ENCODE measurements around the gene KBTBD4.

The KBTBD4 gene

GRCh38 chr11:47578524-47579494 lies at the start of gene KBTBD4, which contains the start of gene NDUFS3:
TSS of gene KBTBD4 (minus strand) at chr11:47578970. CDS start at chr11:47578951, 19 bp downstream.
TSS of gene NDUFS3 (plus strand) at chr11:47579074. CDS start at chr11:47579092, 18 bp downstream.
- in situ Hi-C loops (cut with HindIII; ENCODE audit: low sequenced_read_pairs) = loop anchor here (5.0 to 10.0 kb wide), 2 partner anchors 37 to 46 kb away; no protein-coding TSS in a partner anchor

- in situ Hi-C loops (cut with HindIII; ENCODE audit: low sequenced_read_pairs) = loop anchor here (10.0 kb wide), 1 partner anchor 53 kb away; the partner anchor contains the start of genes KBTBD4 and NDUFS3
Measured at GRCh38 chr11:47628026-47628425, 49.3 kb upstream of the KBTBD4 start.

- in situ Hi-C loops (cut with HindIII; ENCODE audit: low sequenced_read_pairs) = loop anchor here (10.0 kb wide), 1 partner anchor 51 kb away; the partner anchor contains the start of genes KBTBD4 and NDUFS3
Measured at GRCh38 chr11:47626234-47626633, 47.5 kb upstream of the KBTBD4 start.

- in situ Hi-C loops (cut with HindIII; ENCODE audit: low sequenced_read_pairs) = loop anchor here (10.0 kb wide), 1 partner anchor 46 kb away; the partner anchor contains the start of genes KBTBD4 and NDUFS3
Measured at GRCh38 chr11:47620836-47621378, 42.1 kb upstream of the KBTBD4 start.

- in situ Hi-C loops (cut with HindIII; ENCODE audit: low sequenced_read_pairs) = no loop called here
Measured at GRCh38 chr11:47617417-47617809, 38.6 kb upstream of the KBTBD4 start.

GRCh38 chr11:47616726-47617416 lies 38.1 kb upstream of the KBTBD4 start:
- in situ Hi-C loops (cut with HindIII; ENCODE audit: low sequenced_read_pairs) = no loop called here

- in situ Hi-C loops (cut with HindIII; ENCODE audit: low sequenced_read_pairs) = no loop called here
Measured at GRCh38 chr11:47615249-47615648, 36.5 kb upstream of the KBTBD4 start.

- in situ Hi-C loops (cut with HindIII; ENCODE audit: low sequenced_read_pairs) = no loop called here
Measured at GRCh38 chr11:47611348-47611794, 32.6 kb upstream of the KBTBD4 start.

GRCh38 chr11:47609675-47610074 lies 30.9 kb upstream of the KBTBD4 start:
- in situ Hi-C loops (cut with HindIII; ENCODE audit: low sequenced_read_pairs) = no loop called here

- in situ Hi-C loops (cut with HindIII; ENCODE audit: low sequenced_read_pairs) = no loop called here
Measured at GRCh38 chr11:47607380-47607779, 28.6 kb upstream of the KBTBD4 start.

GRCh38 chr11:47606731-47607130 lies 28.0 kb upstream of the KBTBD4 start:
- in situ Hi-C loops (cut with HindIII; ENCODE audit: low sequenced_read_pairs) = no loop called here

- in situ Hi-C loops (cut with HindIII; ENCODE audit: low sequenced_read_pairs) = no loop called here
Measured at GRCh38 chr11:47605921-47606320, 27.2 kb upstream of the KBTBD4 start.

- in situ Hi-C loops (cut with HindIII; ENCODE audit: low sequenced_read_pairs) = no loop called here
Measured at GRCh38 chr11:47603295-47603694, 24.5 kb upstream of the KBTBD4 start.

GRCh38 chr11:47599902-47600301 lies 21.1 kb upstream of the KBTBD4 start:
- in situ Hi-C loops (cut with HindIII; ENCODE audit: low sequenced_read_pairs) = no loop called here

GRCh38 chr11:47595967-47596366 lies 17.2 kb upstream of the KBTBD4 start:
- in situ Hi-C loops (cut with HindIII; ENCODE audit: low sequenced_read_pairs) = no loop called here

- in situ Hi-C loops (cut with HindIII; ENCODE audit: low sequenced_read_pairs) = no loop called here
Measured at GRCh38 chr11:47595029-47595428, 16.3 kb upstream of the KBTBD4 start.

- in situ Hi-C loops (cut with HindIII; ENCODE audit: low sequenced_read_pairs) = no loop called here
Measured at GRCh38 chr11:47593934-47594855, 15.4 kb upstream of the KBTBD4 start, which contains the start of gene C1QTNF4. TSS of gene C1QTNF4 (minus strand) at chr11:47594411. CDS start at chr11:47590810, 3,601 bp downstream.

GRCh38 chr11:47593492-47593933 lies 14.7 kb upstream of the KBTBD4 start:
- in situ Hi-C loops (cut with HindIII; ENCODE audit: low sequenced_read_pairs) = no loop called here

GRCh38 chr11:47592970-47593369 lies 14.2 kb upstream of the KBTBD4 start:
- in situ Hi-C loops (cut with HindIII; ENCODE audit: low sequenced_read_pairs) = no loop called here

GRCh38 chr11:47592251-47592650 lies 13.5 kb upstream of the KBTBD4 start:
- in situ Hi-C loops (cut with HindIII; ENCODE audit: low sequenced_read_pairs) = no loop called here

Data from endothelial cell of hepatic sinusoid (primary cell).